Fibroblast of skin of left biceps (primary cell): ENCODE measurements around the gene SERINC4.
"Not testable (repeated sequence)": the region's sequence is repeated elsewhere in the genome, so short reads cannot be mapped to it uniquely, and the experiment has no call there.

Experiments used
- DNase-seq, 2 experiments: peaks; one replicate each; pipeline ENCODE4 v3.0.0-alpha.2; 2013; ENCODE audit warnings: low read depth in 2 of 2

SERINC4 gene

GRCh38 chr15:43749690-43750345 lies 50.2 kb downstream of the SERINC4 start:
- DNase-seq = no peak

- no peak for DNase-seq
Measured at GRCh38 chr15:43748376-43748775, 51.6 kb downstream of the SERINC4 start.

- DNase-seq = not testable (repeated sequence)
Measured at GRCh38 chr15:43746903-43747309, 53.1 kb downstream of the SERINC4 start.

GRCh38 chr15:43746245-43746902 lies 53.6 kb downstream of the SERINC4 start, which contains the start of gene PDIA3:
Gene PDIA3, plus strand, starts transcription at chr15:43746438. Its CDS starts 102 bp downstream, at chr15:43746540.
- peak; percentile 66 to 72 for DNase-seq
